Mesothelial cell of epicardium (in vitro differentiated cells): ENCODE measurements around the gene GATD1. TPM values are rescaled to one million over a fixed set of nuclear protein-coding genes. Genes with fewer than 3 reads are reported as not detected.

Source experiments
- DNase-seq, 2 experiments: peaks; one replicate each; pipeline ENCODE4 v3.0.0; 2021; ENCODE audit warnings: low spot score in 2 of 2; ENCODE audit not compliant: unreplicated experiment in 2 of 2
- H3K27ac Mint-ChIP-seq: 2 replicates; pipeline ENCODE4 v1.8.0; 2021; ENCODE audit warnings: mixed read lengths
- H3K27me3 Mint-ChIP-seq: 2 replicates; pipeline ENCODE4 v1.8.0; 2021; ENCODE audit warnings: low read depth, mixed read lengths
- H3K36me3 Mint-ChIP-seq: 2 replicates; pipeline ENCODE4 v1.8.0; 2021; ENCODE audit warnings: mixed read lengths
- H3K4me1 Mint-ChIP-seq: 2 replicates; pipeline ENCODE4 v1.8.0; 2021; ENCODE audit warnings: mixed read lengths
- H3K4me3 Mint-ChIP-seq: 2 replicates; pipeline ENCODE4 v1.8.0; 2021; ENCODE audit warnings: mild to moderate bottlenecking, moderate library complexity, mixed read lengths
- H3K9me3 Mint-ChIP-seq: 2 replicates; pipeline ENCODE4 v1.8.0; 2021; ENCODE audit warnings: mixed read lengths
- total RNA-seq: library from RNA; stranded (reverse); gene quantifications from 3 replicates; pipeline ENCODE4 v1.2.1, GENCODE V29; 2021
- TF ChIP-seq, protein P1 (sequence below): fragments of 200-600 bp; sonication (generic); IDR thresholded peaks from one replicate; pipeline ENCODE4 v1.5.0; 2021; ENCODE audit warnings: antibody characterized with exemption; ENCODE audit not compliant: unreplicated experiment

The GATD1 gene
- total RNA-seq, 1 donor from 2014 or later: 91.2 TPM

DNA sequence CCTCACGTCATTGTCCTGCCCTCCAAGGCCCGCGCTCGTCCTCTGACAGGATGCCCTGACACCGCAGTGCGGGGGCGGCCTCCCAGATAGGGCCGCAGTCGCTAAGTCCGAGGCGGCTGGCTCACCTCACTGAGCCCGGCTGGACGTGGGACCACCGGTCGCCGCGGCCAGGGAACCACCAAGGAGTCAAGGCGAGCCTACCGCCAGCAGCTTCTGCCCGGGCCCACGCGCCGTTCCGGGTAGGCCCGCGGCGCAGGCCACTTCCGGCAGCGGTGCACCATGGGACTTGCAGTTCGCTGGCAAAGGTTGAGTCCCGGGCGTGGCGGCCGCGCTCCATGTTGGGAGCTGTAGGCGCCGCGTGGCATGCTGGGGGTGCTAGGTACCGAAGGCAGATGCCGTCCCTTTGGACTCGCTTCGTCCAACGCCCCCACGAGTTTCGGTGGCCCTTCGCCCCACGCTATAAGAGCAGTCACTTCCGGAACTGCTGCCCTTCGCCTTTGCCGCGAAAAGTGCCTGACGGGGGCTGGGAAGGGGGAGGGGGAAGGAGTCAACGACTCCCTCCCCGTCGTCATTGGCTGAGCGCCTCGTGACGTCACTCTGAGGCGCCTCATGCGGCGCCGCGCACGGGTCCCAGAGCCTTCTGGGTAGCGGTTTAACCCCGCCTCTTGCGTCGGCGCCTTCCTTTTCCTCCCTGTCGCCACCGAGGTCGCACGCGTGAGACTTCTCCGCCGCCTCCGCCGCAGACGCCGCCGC lies 32.2 kb upstream of the GATD1 start, which contains the start of gene RPLP2:
TSS of gene RPLP2 (plus strand) at position 681 of the 753 bp plus-strand sequence. CDS start 268 bp downstream, outside the sequence.
- peak; percentile 95 to 99 for DNase-seq
- Mint-ChIP-seq H3K27ac (peak within 1 kb of the TSS; percentile 98), H3K36me3 (peaks cover 5% of the 10 kb centered on the region), H3K4me1 (peaks cover 27% of the 10 kb centered on the region), H3K9me3 (no peaks in the 10 kb centered on the region), H3K27me3 (no peaks in the 10 kb centered on the region), H3K4me3 (peak within 1 kb of the TSS; percentile 87)
- TF ChIP-seq, protein P1, sequence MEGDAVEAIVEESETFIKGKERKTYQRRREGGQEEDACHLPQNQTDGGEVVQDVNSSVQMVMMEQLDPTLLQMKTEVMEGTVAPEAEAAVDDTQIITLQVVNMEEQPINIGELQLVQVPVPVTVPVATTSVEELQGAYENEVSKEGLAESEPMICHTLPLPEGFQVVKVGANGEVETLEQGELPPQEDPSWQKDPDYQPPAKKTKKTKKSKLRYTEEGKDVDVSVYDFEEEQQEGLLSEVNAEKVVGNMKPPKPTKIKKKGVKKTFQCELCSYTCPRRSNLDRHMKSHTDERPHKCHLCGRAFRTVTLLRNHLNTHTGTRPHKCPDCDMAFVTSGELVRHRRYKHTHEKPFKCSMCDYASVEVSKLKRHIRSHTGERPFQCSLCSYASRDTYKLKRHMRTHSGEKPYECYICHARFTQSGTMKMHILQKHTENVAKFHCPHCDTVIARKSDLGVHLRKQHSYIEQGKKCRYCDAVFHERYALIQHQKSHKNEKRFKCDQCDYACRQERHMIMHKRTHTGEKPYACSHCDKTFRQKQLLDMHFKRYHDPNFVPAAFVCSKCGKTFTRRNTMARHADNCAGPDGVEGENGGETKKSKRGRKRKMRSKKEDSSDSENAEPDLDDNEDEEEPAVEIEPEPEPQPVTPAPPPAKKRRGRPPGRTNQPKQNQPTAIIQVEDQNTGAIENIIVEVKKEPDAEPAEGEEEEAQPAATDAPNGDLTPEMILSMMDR: no peak

DNA sequence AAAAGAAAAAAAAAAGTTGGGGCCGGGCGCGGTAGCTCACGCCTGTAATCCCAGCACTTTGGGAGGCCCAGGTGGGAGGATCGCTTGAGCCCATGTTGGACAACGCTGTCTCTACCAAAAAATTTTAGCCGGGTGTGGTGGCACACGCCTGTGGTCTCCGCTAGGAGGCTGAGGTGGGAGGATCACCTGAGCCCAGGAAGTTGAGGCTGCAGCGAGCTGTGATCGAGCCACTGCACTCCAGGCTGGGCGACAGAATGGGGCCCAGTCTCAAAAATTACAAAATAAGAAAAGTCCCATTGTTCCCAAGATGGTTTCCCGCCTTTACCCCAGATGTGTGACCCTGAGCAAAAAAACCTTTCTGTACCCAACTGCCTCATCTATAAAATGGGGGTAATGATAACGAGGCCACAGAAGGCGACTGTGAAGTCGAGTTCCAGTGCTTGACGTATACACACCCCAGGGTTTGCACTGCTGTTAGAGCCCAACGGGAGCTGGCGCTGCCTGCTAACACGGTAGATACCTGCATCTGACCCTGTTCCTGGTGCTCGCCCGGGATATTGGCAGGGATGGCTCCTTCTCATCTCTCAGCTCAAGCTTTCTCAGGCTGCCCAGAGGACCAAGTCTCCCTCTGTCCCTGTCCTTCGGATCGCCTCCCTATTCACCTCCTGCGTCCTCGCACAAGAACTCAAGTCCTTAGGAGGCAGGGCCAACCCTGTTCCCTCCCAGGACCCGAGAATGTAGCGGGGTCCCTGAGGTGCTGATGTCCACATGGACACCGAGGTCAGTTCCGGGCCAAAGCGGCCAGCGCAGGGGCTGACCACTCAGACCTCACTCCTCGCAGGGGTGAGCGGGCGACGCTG lies 31.4 kb upstream of the GATD1 start:
- peaks cover 3% of the 10 kb centered on the region for H3K36me3 Mint-ChIP-seq
- TF ChIP-seq, protein P1: no peak
- no peak for DNase-seq
- H3K4me3 Mint-ChIP-seq: peak overlapping the region; percentile 87
- H3K9me3 Mint-ChIP-seq: no peaks in the 10 kb centered on the region
- H3K4me1 Mint-ChIP-seq: peaks cover 35% of the 10 kb centered on the region
- H3K27ac Mint-ChIP-seq: peak overlapping the region; percentile 98
- no peaks in the 10 kb centered on the region for H3K27me3 Mint-ChIP-seq

GRCh38 chr11:804599-804964 lies 27.3 kb upstream of the GATD1 start:
- Mint-ChIP-seq H3K36me3 (no peaks in the 10 kb centered on the region), H3K27me3 (no peaks in the 10 kb centered on the region), H3K27ac (peak overlapping the region; percentile 64), H3K9me3 (no peaks in the 10 kb centered on the region), H3K4me1 (peaks cover 21% of the 10 kb centered on the region), H3K4me3 (peak overlapping the region; percentile 76)
- no peak for DNase-seq
- TF ChIP-seq, protein P1: no peak

- H3K4me1 Mint-ChIP-seq: peaks cover 20% of the 10 kb centered on the region
- no peaks in the 10 kb centered on the region for H3K36me3 Mint-ChIP-seq
- H3K4me3 Mint-ChIP-seq: peak overlapping the region; percentile 76
- no peaks in the 10 kb centered on the region for H3K27me3 Mint-ChIP-seq
- peak; percentile 69 to 81 for DNase-seq
- H3K27ac Mint-ChIP-seq: peak overlapping the region; percentile 64
- TF ChIP-seq, protein P1: no peak
- no peaks in the 10 kb centered on the region for H3K9me3 Mint-ChIP-seq
Measured at GRCh38 chr11:803770-804598, 26.7 kb upstream of the GATD1 start.

DNA sequence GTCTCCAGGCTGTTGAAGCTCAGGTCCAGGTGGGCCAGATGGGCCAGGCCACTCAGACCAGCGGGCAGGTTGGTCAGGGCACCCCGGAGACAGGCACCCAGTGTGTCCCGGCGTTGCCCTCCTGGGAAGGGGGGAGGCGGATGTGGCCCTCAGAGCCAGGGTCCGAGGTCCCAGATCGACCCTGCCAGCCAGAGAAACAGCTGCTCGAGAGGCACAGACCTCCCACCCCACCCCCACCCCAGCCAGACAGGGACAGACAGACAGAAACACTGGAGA lies 26.1 kb upstream of the GATD1 start:
- Mint-ChIP-seq H3K9me3 (no peaks in the 10 kb centered on the region), H3K4me1 (peaks cover 14% of the 10 kb centered on the region), H3K27ac (no peak overlapping the region), H3K27me3 (no peaks in the 10 kb centered on the region), H3K36me3 (no peaks in the 10 kb centered on the region), H3K4me3 (no peak overlapping the region)
- TF ChIP-seq, protein P1: no peak
- DNase-seq: no peak
